ENCODE data around the gene DIS3.

DIS3 gene

GRCh38 chr13:72781451-72782439 lies at the start of gene DIS3, which contains the start of gene PIBF1 (continued):
- TF ChIP-seq ZNF777 (tag by site-specific recombination; IDR thresholded peaks at IDR 0.05; ENCODE audit: borderline replicate concordance), result no peak
- peak; percentile 52 for TF ChIP-seq ZSCAN30 (tag by site-specific recombination; IDR thresholded peaks at IDR 0.05)
- no peak for TF ChIP-seq HOXC10 (CRISPR knock-in tag; IDR thresholded peaks at IDR 0.05)
- peak; percentile 53; the same call in 1 of the 2 replicates for TF ChIP-seq KLF10 (tag by site-specific recombination; IDR thresholded peaks at IDR 0.05)
- TF ChIP-seq ZFP69B (tag by site-specific recombination; IDR thresholded peaks at IDR 0.05), result no peak
- no peak for TF ChIP-seq ZNF221 (tag by site-specific recombination; IDR thresholded peaks at IDR 0.05; ENCODE audit: borderline replicate concordance)
- no peak for TF ChIP-seq ZNF449 (tag by site-specific recombination; IDR thresholded peaks at IDR 0.05)
- TF ChIP-seq ZNF544 (tag by site-specific recombination; IDR thresholded peaks at IDR 0.05), result no peak
- TF ChIP-seq SP7 (tag by site-specific recombination; IDR thresholded peaks at IDR 0.05), result 0 out of 2 replicates have a peak, but pooled peaks have one; percentile 29
- TF ChIP-seq, protein P1, sequence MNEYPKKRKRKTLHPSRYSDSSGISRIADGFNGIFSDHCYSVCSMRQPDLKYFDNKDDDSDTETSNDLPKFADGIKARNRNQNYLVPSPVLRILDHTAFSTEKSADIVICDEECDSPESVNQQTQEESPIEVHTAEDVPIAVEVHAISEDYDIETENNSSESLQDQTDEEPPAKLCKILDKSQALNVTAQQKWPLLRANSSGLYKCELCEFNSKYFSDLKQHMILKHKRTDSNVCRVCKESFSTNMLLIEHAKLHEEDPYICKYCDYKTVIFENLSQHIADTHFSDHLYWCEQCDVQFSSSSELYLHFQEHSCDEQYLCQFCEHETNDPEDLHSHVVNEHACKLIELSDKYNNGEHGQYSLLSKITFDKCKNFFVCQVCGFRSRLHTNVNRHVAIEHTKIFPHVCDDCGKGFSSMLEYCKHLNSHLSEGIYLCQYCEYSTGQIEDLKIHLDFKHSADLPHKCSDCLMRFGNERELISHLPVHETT (tag by site-specific recombination; IDR thresholded peaks at IDR 0.05), result no peak
- TF ChIP-seq ZXDB (tag by site-specific recombination; IDR thresholded peaks at IDR 0.05), result peak; percentile 60; the same call in 1 of the 2 replicates
- peak; percentile 66 for TF ChIP-seq SP3 (tag by site-specific recombination; IDR thresholded peaks at IDR 0.05)
- TF ChIP-seq SCRT1 (tag by site-specific recombination; IDR thresholded peaks at IDR 0.05; ENCODE audit: borderline replicate concordance), result no peak
- TF ChIP-seq ZBTB48 (tag by site-specific recombination; IDR thresholded peaks at IDR 0.05), result no peak
- TF ChIP-seq PATZ1 (tag by site-specific recombination; IDR thresholded peaks at IDR 0.05), result no peak
- TF ChIP-seq ZNF530 (tag by site-specific recombination; IDR thresholded peaks at IDR 0.05; ENCODE audit: low read depth), result no peak
- no peak for TF ChIP-seq KLF16 (tag by site-specific recombination; IDR thresholded peaks at IDR 0.05)
- TF ChIP-seq, protein P2, sequence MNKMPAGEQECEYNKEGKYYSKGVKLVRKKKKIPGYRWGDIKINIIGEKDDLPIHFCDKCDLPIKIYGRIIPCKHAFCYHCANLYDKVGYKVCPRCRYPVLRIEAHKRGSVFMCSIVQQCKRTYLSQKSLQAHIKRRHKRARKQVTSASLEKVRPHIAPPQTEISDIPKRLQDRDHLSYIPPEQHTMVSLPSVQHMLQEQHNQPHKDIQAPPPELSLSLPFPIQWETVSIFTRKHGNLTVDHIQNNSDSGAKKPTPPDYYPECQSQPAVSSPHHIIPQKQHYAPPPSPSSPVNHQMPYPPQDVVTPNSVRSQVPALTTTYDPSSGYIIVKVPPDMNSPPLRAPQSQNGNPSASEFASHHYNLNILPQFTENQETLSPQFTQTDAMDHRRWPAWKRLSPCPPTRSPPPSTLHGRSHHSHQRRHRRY (tag by site-specific recombination; IDR thresholded peaks at IDR 0.05), result no peak
- peak; percentile 54; the same call in 1 of the 2 replicates for TF ChIP-seq ZNF600 (tag by site-specific recombination; IDR thresholded peaks at IDR 0.05)
- TF ChIP-seq ZFHX2 (tag by site-specific recombination; conservative IDR thresholded peaks at IDR 0.05), result peak; percentile 61
- no peak for TF ChIP-seq ZSCAN16 (tag by site-specific recombination; IDR thresholded peaks at IDR 0.05)
- peak; percentile 28; the same call in 1 of the 2 replicates for TF ChIP-seq EGR2 (tag by site-specific recombination; IDR thresholded peaks at IDR 0.05; ENCODE audit: low read depth)
- TF ChIP-seq ZNF677 (tag by site-specific recombination; IDR thresholded peaks at IDR 0.05), result no peak
- TF ChIP-seq ZNF654 (tag by site-specific recombination; IDR thresholded peaks at IDR 0.05; ENCODE audit: low read depth), result no peak
- TF ChIP-seq OSR2 (tag by site-specific recombination; IDR thresholded peaks at IDR 0.05), result no peak
- no peak for TF ChIP-seq ZNF521 (tag by site-specific recombination; IDR thresholded peaks at IDR 0.05)
- TF ChIP-seq ZNF280C (tag by site-specific recombination; IDR thresholded peaks at IDR 0.05), result no peak
- no peak for TF ChIP-seq WT1 (tag by site-specific recombination; IDR thresholded peaks at IDR 0.05)
- no peak for TF ChIP-seq ZFP41 (tag by site-specific recombination; IDR thresholded peaks at IDR 0.05; ENCODE audit: borderline replicate concordance)
- TF ChIP-seq MEIS1 (CRISPR knock-in tag; IDR thresholded peaks at IDR 0.05; ENCODE audit: borderline replicate concordance), result no peak
- TF ChIP-seq TRIM28 (IDR thresholded peaks at IDR 0.05; ENCODE audit: borderline replicate concordance, low read length), result 0 out of 2 replicates have a peak, but pooled peaks have one; percentile 59
